Neuronal stem cell (in vitro differentiated cells): Measurements from ENCODE around the gene CELA3A.
"Not testable (repeated sequence)": the region's sequence is repeated elsewhere in the genome, so short reads cannot be mapped to it uniquely, and the experiment has no call there.

Experiments
- DNase-seq: peaks from one replicate; pipeline ENCODE4 v3.0.0-alpha.2; 2013; ENCODE audit warnings: low spot score
- H2AFZ ChIP-seq: one replicate; pipeline ENCODE4 v1.6.1; 2013; ENCODE audit warnings: mild to moderate bottlenecking, low read length, inconsistent platforms
- H2AK5ac ChIP-seq: 2 replicates; pipeline ENCODE4 v1.6.1; 2013; ENCODE audit warnings: low read depth, mild to moderate bottlenecking, inconsistent platforms, low read length, moderate library complexity, mixed read lengths
- H2BK120ac ChIP-seq: 2 replicates; pipeline ENCODE4 v1.6.1; 2013; ENCODE audit warnings: low read depth, mild to moderate bottlenecking, inconsistent platforms, low read length, moderate library complexity, mixed read lengths
- H2BK12ac ChIP-seq: one replicate; pipeline ENCODE4 v1.6.1; 2013; ENCODE audit warnings: low read length, inconsistent platforms
- H2BK15ac ChIP-seq: 2 replicates; pipeline ENCODE4 v1.6.1; 2013; ENCODE audit warnings: mild to moderate bottlenecking, low read length, inconsistent platforms, mixed read lengths
- H2BK5ac ChIP-seq: one replicate; pipeline ENCODE4 v1.6.1; 2013; ENCODE audit warnings: inconsistent platforms, mild to moderate bottlenecking, low read length, moderate library complexity
- H3K14ac ChIP-seq: one replicate; pipeline ENCODE4 v1.6.1; 2013; ENCODE audit warnings: low read length, inconsistent platforms
- H3K18ac ChIP-seq: 2 replicates; pipeline ENCODE4 v1.6.1; 2013; ENCODE audit warnings: low read length, inconsistent platforms
- H3K23ac ChIP-seq: 2 replicates; pipeline ENCODE4 v1.6.1; 2013; ENCODE audit warnings: low read depth, mild to moderate bottlenecking, mixed read lengths, low read length, inconsistent platforms; ENCODE audit not compliant: poor library complexity
- H3K27ac ChIP-seq: replicated peaks from 3 replicates; pipeline ENCODE4 v1.5.1; 2013; ENCODE audit warnings: low read length, inconsistent platforms
- H3K27me3 ChIP-seq, 3 experiments: 2 replicates each; pipeline ENCODE4 v1.6.1; 2013; ENCODE audit warnings: low read length in 3 of 3, mild to moderate bottlenecking in 2 of 3, inconsistent platforms in 1 of 3, low read depth in 1 of 3, mixed read lengths in 1 of 3, moderate library complexity in 1 of 3; ENCODE audit not compliant: control insufficient read depth in 3 of 3, insufficient read depth in 3 of 3
- H3K36me3 ChIP-seq, 2 donors: replicated peaks in 1 of 2; 2 replicates each; pipeline ENCODE4 v1.6.1; 2013; ENCODE audit warnings: low read length in 2 of 2; ENCODE audit not compliant: control insufficient read depth in 2 of 2, insufficient read depth in 2 of 2
- H3K4ac ChIP-seq: 2 replicates; pipeline ENCODE4 v1.6.1; 2013; ENCODE audit warnings: inconsistent platforms, mild to moderate bottlenecking, low read length, moderate library complexity
- H3K4me1 ChIP-seq, 2 donors: 1 replicate in 1 of 2; 2 replicates in 1 of 2; pipeline ENCODE4 v1.6.1; 2013; ENCODE audit warnings: low read length in 2 of 2, low read depth in 1 of 2; ENCODE audit not compliant: control insufficient read depth in 2 of 2, insufficient read depth in 1 of 2
- H3K4me2 ChIP-seq: one replicate; pipeline ENCODE4 v1.6.1; 2013; ENCODE audit warnings: mild to moderate bottlenecking, low read length, inconsistent platforms; ENCODE audit not compliant: insufficient read depth, poor library complexity, severe bottlenecking
- H3K4me3 ChIP-seq, 2 donors: 2 replicates each; pipeline ENCODE4 v1.5.1; 2013; ENCODE audit warnings: low read length in 2 of 2, mild to moderate bottlenecking in 2 of 2, inconsistent platforms in 1 of 2, moderate library complexity in 1 of 2
- H3K79me1 ChIP-seq: one replicate; pipeline ENCODE4 v1.6.1; 2013; ENCODE audit warnings: low read depth, mild to moderate bottlenecking, inconsistent platforms, low read length, moderate library complexity
- H3K9ac ChIP-seq: one replicate; pipeline ENCODE4 v1.6.1; 2013; ENCODE audit warnings: mild to moderate bottlenecking, low read depth, low read length, inconsistent platforms; ENCODE audit not compliant: poor library complexity
- H3K9me3 ChIP-seq, 2 donors: replicated peaks in 1 of 2; 2 replicates each; pipeline versions ENCODE3 to v1.6.1; 2013; ENCODE audit warnings: low read length in 2 of 2, mild to moderate bottlenecking in 2 of 2, inconsistent platforms in 1 of 2, low read depth in 1 of 2, mixed read lengths in 1 of 2, moderate library complexity in 1 of 2; ENCODE audit not compliant: control insufficient read depth in 2 of 2, insufficient read depth in 1 of 2
- H4K8ac ChIP-seq: one replicate; pipeline ENCODE4 v1.6.1; 2013; ENCODE audit warnings: low read depth, mild to moderate bottlenecking, inconsistent platforms, low read length, moderate library complexity
- H4K91ac ChIP-seq: one replicate; pipeline ENCODE4 v1.6.1; 2013; ENCODE audit warnings: low read length, low read depth, mild to moderate bottlenecking, inconsistent platforms; ENCODE audit not compliant: poor library complexity
- WGBS, 2 donors: extraction: QIAGEN DNeasy Blood & Tissue Kit; methylation state at CpG; one replicate each; pipeline ENCODE4 v1.1.7; 2013; ENCODE audit warnings: missing lambda C conversion rate in 2 of 2, mixed read lengths in 1 of 2; ENCODE audit not compliant: insufficient read length in 2 of 2, insufficient replicate concordance in 1 of 2; ENCODE audit errors: extremely low coverage in 2 of 2; 5-methylcytosine and 5-hydroxymethylcytosine counted together

Gene CELA3A

DNA sequence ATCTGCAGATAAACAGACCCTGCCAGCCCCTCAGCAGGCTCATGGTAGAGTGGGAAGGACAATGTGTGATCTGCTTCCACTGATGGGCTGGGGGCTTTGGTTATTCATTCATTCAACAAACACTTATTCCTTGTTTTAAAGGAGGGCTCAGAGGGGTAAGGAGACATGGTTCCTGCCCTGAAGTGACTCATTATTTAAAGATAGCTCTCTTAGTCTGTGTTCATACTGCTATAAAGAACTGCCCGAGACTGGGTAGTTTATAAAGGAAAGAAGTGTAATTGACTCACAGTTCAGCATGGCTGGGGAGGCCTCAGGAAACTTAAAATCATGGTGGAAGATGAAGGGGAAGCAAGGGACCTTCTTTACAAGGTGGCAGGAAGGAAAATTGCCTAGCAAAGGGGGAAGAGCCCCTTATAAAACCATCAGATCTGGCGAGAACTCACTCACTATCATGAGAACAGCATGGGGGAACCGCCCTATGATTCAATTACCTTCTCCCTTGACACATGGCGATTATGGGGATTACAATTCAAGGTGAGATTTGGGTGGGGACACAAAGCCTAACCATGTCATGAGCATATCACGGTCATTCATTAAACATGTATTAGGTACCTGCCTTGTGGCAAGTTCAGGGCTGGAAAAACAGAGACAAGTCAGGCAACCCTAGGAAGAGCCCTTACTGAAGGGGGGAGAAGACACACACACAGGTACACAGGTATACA lies 11.6 kb upstream of the CELA3A start:
- DNase-seq, H3K36me3 ChIP-seq, H3K23ac ChIP-seq, H4K8ac ChIP-seq, H3K79me1 ChIP-seq, H3K27me3 ChIP-seq, H2AFZ ChIP-seq, H2BK15ac ChIP-seq, H2BK5ac ChIP-seq, H3K4ac ChIP-seq, H3K9me3 ChIP-seq, H3K4me2 ChIP-seq, H2BK12ac ChIP-seq, H2BK120ac ChIP-seq, H3K18ac ChIP-seq, H2AK5ac ChIP-seq, H3K4me1 ChIP-seq, H3K27ac ChIP-seq, H3K14ac ChIP-seq, H4K91ac ChIP-seq, H3K9ac ChIP-seq, H3K4me3 ChIP-seq: not testable (repeated sequence)
- no CpG with 5 or more reads among the region's 5 CpGs for WGBS, 2 donors

GRCh38 chr1:21992186-21992585 lies 9.3 kb upstream of the CELA3A start:
- H3K4me2 ChIP-seq, H3K27me3 ChIP-seq, H3K4ac ChIP-seq, H3K27ac ChIP-seq, H3K9me3 ChIP-seq, H3K36me3 ChIP-seq, H3K79me1 ChIP-seq, H2BK12ac ChIP-seq, H2AFZ ChIP-seq, H2BK15ac ChIP-seq, H2BK5ac ChIP-seq, H3K4me3 ChIP-seq, H2BK120ac ChIP-seq, H4K91ac ChIP-seq, H3K4me1 ChIP-seq, H2AK5ac ChIP-seq, DNase-seq, H3K9ac ChIP-seq, H4K8ac ChIP-seq, H3K18ac ChIP-seq, H3K14ac ChIP-seq, H3K23ac ChIP-seq: not testable (repeated sequence)
- WGBS, 2 donors: no CpG with 5 or more reads among the region's 3 CpGs

GRCh38 chr1:21994716-21995115 lies 6.7 kb upstream of the CELA3A start:
- not testable (repeated sequence) for H3K36me3 ChIP-seq, H2AFZ ChIP-seq, H2BK120ac ChIP-seq, H3K14ac ChIP-seq, H3K79me1 ChIP-seq, H3K18ac ChIP-seq, H4K91ac ChIP-seq, H3K27ac ChIP-seq, H2BK12ac ChIP-seq, DNase-seq, H3K9me3 ChIP-seq, H3K4me2 ChIP-seq, H3K4ac ChIP-seq, H2AK5ac ChIP-seq, H2BK15ac ChIP-seq, H4K8ac ChIP-seq, H3K27me3 ChIP-seq, H3K4me1 ChIP-seq, H3K4me3 ChIP-seq, H3K9ac ChIP-seq, H2BK5ac ChIP-seq, H3K23ac ChIP-seq
- WGBS, 2 donors: no CpG with 5 or more reads among the region's 8 CpGs

- H2BK15ac ChIP-seq, H3K4me3 ChIP-seq: not testable (repeated sequence)
Measured at GRCh38 chr1:21996663-21996970, 4.8 kb upstream of the CELA3A start.

More at GRCh38 chr1:21996663-21996970, 4.8 kb upstream of the CELA3A start:
- not testable (repeated sequence) for H3K4me2 ChIP-seq, H2AFZ ChIP-seq, H3K4me1 ChIP-seq, H3K9me3 ChIP-seq, H3K14ac ChIP-seq, H2BK5ac ChIP-seq, DNase-seq, H3K23ac ChIP-seq, H3K18ac ChIP-seq, H2BK12ac ChIP-seq, H3K27ac ChIP-seq, H3K9ac ChIP-seq, H4K91ac ChIP-seq, H3K79me1 ChIP-seq, H4K8ac ChIP-seq, H3K4ac ChIP-seq, H2AK5ac ChIP-seq, H2BK120ac ChIP-seq, H3K27me3 ChIP-seq, H3K36me3 ChIP-seq
- no CpG with 5 or more reads among the region's 3 CpGs for WGBS, 2 donors
